Breast epithelium (tissue), 3 donors: ENCODE data around the gene LRRC4B.

Experiments used
- CTCF ChIP-seq, 3 donors: fragments of 450-650 bp; IDR thresholded peaks; one replicate each; pipeline ENCODE4 v1.5.1; 2016 to 2017; ENCODE audit warnings: antibody characterized with exemption in 3 of 3, mild to moderate bottlenecking in 3 of 3, moderate library complexity in 3 of 3
- POLR2A ChIP-seq: fragments of 450-650 bp; IDR thresholded peaks from one replicate; pipeline ENCODE4 v1.6.1; 2016; ENCODE audit warnings: antibody characterized with exemption, mild to moderate bottlenecking, moderate library complexity

GRCh38 chr19:50467566-50467965, 100.7 kb downstream of the LRRC4B start:
- no peak for TF ChIP-seq CTCF (IDR thresholded peaks at IDR 0.05)
- no peak for TF ChIP-seq POLR2A
